ENCODE results near the gene SIRPA. TPM values are rescaled to one million over a fixed set of nuclear protein-coding genes. Genes with fewer than 3 reads are reported as not detected.
A peak's percentile ranks its signal among the peaks of the same experiment; 100 is the strongest.

The SIRPA gene
- total and polyA plus RNA-seq, 12 donors, result 9.7 to 45.8 (median 24.8) TPM

DNA sequence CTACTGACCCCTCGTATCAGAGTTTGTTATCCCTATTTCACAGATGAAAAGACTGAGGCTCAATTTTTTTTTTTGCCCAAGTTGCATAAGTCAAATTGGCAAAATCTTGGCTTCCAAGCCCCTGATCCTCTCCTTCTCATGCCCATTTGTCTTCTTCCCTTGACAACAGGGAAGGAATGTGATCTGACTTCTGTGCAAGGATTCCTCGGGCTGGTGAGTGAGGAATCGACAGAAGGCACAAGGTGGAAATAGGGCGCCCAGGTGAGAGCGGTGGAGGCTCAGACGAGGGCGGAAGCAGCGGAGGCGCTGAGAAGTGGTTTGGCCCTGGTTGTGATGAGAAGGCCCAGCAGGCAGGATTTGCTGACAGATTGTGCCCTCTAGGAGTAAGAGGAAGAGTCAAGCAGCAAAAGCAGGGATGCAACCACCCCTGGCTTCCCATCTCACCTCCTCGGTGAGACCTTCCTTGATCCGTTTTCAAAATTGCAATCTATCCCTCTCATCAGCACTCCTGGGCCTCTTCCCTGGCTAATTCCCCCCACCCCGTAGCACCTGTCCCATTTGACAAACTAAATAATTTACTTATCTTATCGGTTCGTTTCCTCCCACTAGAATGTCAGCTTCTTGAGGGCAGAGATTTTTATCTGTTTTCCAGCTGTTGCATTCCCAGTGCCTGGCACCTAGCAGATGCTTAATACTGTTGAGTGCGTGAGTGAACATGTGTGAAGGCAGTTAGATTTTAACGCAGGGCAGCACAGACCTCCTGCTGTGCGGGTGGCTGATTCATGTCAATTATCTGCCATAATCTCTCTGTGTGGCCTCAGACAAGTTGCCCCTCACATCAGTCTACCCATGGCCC lies 3.7 kb upstream of the SIRPA start:
- peaks cover 0 to 20% (median 0%) of the 10 kb centered on the region in 7 donors for H3K27me3 ChIP-seq
- ATAC-seq (no peak), DNase-seq (no peak)
- TF ChIP-seq, protein P1, sequence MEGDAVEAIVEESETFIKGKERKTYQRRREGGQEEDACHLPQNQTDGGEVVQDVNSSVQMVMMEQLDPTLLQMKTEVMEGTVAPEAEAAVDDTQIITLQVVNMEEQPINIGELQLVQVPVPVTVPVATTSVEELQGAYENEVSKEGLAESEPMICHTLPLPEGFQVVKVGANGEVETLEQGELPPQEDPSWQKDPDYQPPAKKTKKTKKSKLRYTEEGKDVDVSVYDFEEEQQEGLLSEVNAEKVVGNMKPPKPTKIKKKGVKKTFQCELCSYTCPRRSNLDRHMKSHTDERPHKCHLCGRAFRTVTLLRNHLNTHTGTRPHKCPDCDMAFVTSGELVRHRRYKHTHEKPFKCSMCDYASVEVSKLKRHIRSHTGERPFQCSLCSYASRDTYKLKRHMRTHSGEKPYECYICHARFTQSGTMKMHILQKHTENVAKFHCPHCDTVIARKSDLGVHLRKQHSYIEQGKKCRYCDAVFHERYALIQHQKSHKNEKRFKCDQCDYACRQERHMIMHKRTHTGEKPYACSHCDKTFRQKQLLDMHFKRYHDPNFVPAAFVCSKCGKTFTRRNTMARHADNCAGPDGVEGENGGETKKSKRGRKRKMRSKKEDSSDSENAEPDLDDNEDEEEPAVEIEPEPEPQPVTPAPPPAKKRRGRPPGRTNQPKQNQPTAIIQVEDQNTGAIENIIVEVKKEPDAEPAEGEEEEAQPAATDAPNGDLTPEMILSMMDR (IDR thresholded peaks at IDR 0.05), result no peak
- H3K4me3 ChIP-seq, result no peak overlapping the region
- H3K27ac ChIP-seq, result no peak overlapping the region
- WGBS, 2 donors, result 79 to 83% methylated on average over 17 of the region's 17 CpGs
- peaks cover 0 to 53% (median 28%) of the 10 kb centered on the region in 9 donors for H3K4me1 ChIP-seq
- intact Hi-C loops (cut with DNase I), result loop anchor here in 2 of 10 donors (5.0 to 10.0 kb wide), 2 partner anchors 89 to 213 kb away; partner anchors contain the start of gene STK35 (in 1 of the 2)
- no peaks in the 10 kb centered on the region for H3K9me3 ChIP-seq
- H3K36me3 ChIP-seq, result no peaks in the 10 kb centered on the region

- Histone ChIP-seq H3K36me3 (no peaks in the 10 kb centered on the region), H3K4me3 (no peak overlapping the region), H3K27me3 (peaks cover 0 to 20% (median 0%) of the 10 kb centered on the region in 7 donors), H3K27ac (no peak overlapping the region), H3K9me3 (no peaks in the 10 kb centered on the region), H3K4me1 (peaks cover 0 to 52% (median 31%) of the 10 kb centered on the region in 9 donors)
- TF ChIP-seq, protein P1 (IDR thresholded peaks at IDR 0.05), result no peak
- DNase-seq, result no peak
- WGBS, 2 donors, result 90 to 97% methylated on average over 1 of the region's 1 CpG
- ATAC-seq, result no peak
- intact Hi-C loops (cut with DNase I), result loop anchor here in 2 of 10 donors (5.0 to 10.0 kb wide), 2 partner anchors 90 to 213 kb away; partner anchors contain the start of gene STK35 (in 1 of the 2)
Observed at GRCh38 chr20:1892119-1892385, 3.2 kb upstream of the SIRPA start.

DNA sequence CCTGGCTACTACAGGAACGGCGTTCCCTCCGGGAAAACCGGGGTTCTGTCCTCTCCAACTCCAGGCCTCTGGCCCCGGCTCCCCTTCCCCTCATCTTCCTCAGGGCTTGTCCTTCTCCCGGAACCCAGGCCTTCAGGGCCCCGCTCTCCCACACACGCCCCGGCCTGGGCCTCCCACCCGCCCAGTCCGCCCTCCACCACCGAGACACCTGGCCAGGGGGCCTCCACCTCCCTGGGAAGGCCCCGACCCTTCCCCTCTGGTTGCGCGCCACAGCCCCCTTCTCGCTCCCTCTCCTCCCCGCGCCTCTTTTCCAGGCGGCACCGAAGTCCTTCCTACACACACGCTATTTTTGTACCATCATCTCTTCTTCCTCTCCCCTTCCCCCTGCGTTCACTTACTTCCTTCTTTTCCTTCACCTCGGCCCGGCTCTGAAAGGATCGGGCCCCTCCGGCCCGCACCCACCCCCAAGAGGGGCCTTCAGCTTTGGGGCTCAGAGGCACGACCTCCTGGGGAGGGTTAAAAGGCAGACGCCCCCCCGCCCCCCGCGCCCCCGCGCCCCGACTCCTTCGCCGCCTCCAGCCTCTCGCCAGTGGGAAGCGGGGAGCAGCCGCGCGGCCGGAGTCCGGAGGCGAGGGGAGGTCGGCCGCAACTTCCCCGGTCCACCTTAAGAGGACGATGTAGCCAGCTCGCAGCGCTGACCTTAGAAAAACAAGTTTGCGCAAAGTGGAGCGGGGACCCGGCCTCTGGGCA lies 1.3 kb upstream of the SIRPA start:
- TF ChIP-seq, protein P1 (IDR thresholded peaks at IDR 0.05), result no peak
- Histone ChIP-seq H3K4me3 (peak overlapping the region; percentile 24 to 82 (median 74)), H3K4me1 (peaks cover 3 to 62% (median 49%) of the 10 kb centered on the region in 9 donors), H3K36me3 (no peaks in the 10 kb centered on the region), H3K27ac (peak overlapping the region; percentile 72 to 97 (median 94)), H3K9me3 (no peaks in the 10 kb centered on the region), H3K27me3 (peaks cover 0 to 20% (median 0%) of the 10 kb centered on the region in 7 donors)
- WGBS, 2 donors, result 12 to 14% methylated on average over 52 to 54 of the region's 54 CpGs
- ATAC-seq (peak in 7 of 8 donors; percentile 7 to 56 (median 51)), DNase-seq (peak in 1 of 2 donors; percentile 55)
- intact Hi-C loops (cut with DNase I), result loop anchor here in 5 of 10 donors (1.0 to 10.0 kb wide), 4 partner anchors 91 to 211 kb away; partner anchors contain the start of gene STK35 (in 1 of the 5)

DNA sequence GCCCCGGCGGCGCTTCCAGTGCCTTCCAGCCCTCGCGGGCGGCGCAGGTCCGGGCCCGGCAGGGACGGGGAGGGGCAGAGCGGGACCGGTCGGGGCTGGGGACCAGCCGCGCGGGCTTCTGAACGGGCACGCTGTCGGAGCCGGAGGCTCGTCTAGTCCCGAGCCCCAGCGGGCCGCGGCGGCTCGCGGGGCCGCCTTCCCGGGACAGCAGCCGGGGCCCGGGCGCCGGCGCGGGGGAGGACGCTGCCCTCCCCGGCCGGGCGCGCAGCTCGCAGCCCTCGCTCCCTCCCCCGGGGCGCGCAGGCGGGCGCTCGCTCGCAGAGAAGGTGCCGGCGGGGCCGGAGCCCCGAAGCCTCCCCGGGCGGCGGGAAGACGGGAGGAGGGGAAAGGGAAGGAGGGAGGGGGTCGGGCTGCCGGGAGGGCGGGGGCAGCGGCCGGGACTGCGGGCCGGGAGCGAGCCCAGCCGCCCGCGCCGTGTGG lies 696 bp upstream of the SIRPA start:
- H3K36me3 ChIP-seq, result no peaks in the 10 kb centered on the region
- 0 to 1% methylated on average over 50 to 69 of the region's 70 CpGs for WGBS, 2 donors
- ATAC-seq (peak in 7 of 8 donors; percentile 11 to 61 (median 44)), DNase-seq (peak in 1 of 2 donors; percentile 69)
- peaks cover 3 to 62% (median 55%) of the 10 kb centered on the region in 9 donors for H3K4me1 ChIP-seq
- intact Hi-C loops (cut with DNase I), result loop anchor here in 5 of 10 donors (1.0 to 10.0 kb wide), 4 partner anchors 92 to 210 kb away; partner anchors contain the start of gene STK35 (in 1 of the 5)
- H3K27ac ChIP-seq, result peak overlapping the region; percentile 72 to 97 (median 94)
- H3K9me3 ChIP-seq, result no peaks in the 10 kb centered on the region
- TF ChIP-seq, protein P1 (IDR thresholded peaks at IDR 0.05), result no peak
- peaks cover 0 to 16% (median 0%) of the 10 kb centered on the region in 7 donors for H3K27me3 ChIP-seq
- H3K4me3 ChIP-seq, result peak overlapping the region; percentile 24 to 82 (median 74)
